Neuron (in vitro differentiated cells): ENCODE measurements around the gene PITPNM3.

Source experiments
- H2AFZ ChIP-seq: one replicate; pipeline ENCODE4 v1.6.1; 2013; ENCODE audit warnings: low read depth, mild to moderate bottlenecking, inconsistent platforms, low read length, moderate library complexity
- H3K27me3 ChIP-seq: one replicate; pipeline ENCODE4 v1.6.1; 2013; ENCODE audit warnings: low read length; ENCODE audit not compliant: insufficient read depth
- H3K36me3 ChIP-seq: one replicate; pipeline ENCODE4 v1.6.1; 2013; ENCODE audit warnings: low read length; ENCODE audit not compliant: insufficient read depth
- H3K4me1 ChIP-seq: one replicate; pipeline ENCODE4 v1.6.1; 2013; ENCODE audit warnings: low read length; ENCODE audit not compliant: insufficient read depth
- H3K4me3 ChIP-seq: 2 replicates; pipeline ENCODE4 v1.5.1; 2013; ENCODE audit warnings: mild to moderate bottlenecking, low read length, moderate library complexity
- H3K9me3 ChIP-seq: one replicate; pipeline ENCODE4 v1.6.1; 2013; ENCODE audit warnings: low read length

PITPNM3 gene

GRCh38 chr17:6570731-6571451 lies 14.5 kb upstream of the PITPNM3 start:
- Histone ChIP-seq H3K4me1 (peaks cover 16% of the 10 kb centered on the region), H3K4me3 (no peak overlapping the region), H3K36me3 (peaks cover 2% of the 10 kb centered on the region), H3K9me3 (no peaks in the 10 kb centered on the region), H2AFZ (no peak overlapping the region), H3K27me3 (no peaks in the 10 kb centered on the region)

GRCh38 chr17:6569370-6570285 lies 13.3 kb upstream of the PITPNM3 start:
- Histone ChIP-seq H2AFZ (no peak overlapping the region), H3K36me3 (peaks cover 2% of the 10 kb centered on the region), H3K4me1 (peaks cover 7% of the 10 kb centered on the region), H3K27me3 (no peaks in the 10 kb centered on the region), H3K4me3 (no peak overlapping the region), H3K9me3 (no peaks in the 10 kb centered on the region)

GRCh38 chr17:6568184-6568758 lies 11.9 kb upstream of the PITPNM3 start:
- Histone ChIP-seq H3K4me1 (peaks cover 7% of the 10 kb centered on the region), H3K9me3 (no peaks in the 10 kb centered on the region), H3K27me3 (no peaks in the 10 kb centered on the region), H2AFZ (no peak overlapping the region), H3K36me3 (peaks cover 2% of the 10 kb centered on the region), H3K4me3 (no peak overlapping the region)

GRCh38 chr17:6567528-6568183 lies 11.3 kb upstream of the PITPNM3 start:
- H2AFZ ChIP-seq, result no peak overlapping the region
- no peaks in the 10 kb centered on the region for H3K36me3 ChIP-seq

GRCh38 chr17:6561446-6561845 lies 5.1 kb upstream of the PITPNM3 start:
- Histone ChIP-seq H2AFZ (no peak overlapping the region), H3K9me3 (no peaks in the 10 kb centered on the region), H3K27me3 (peaks cover 4% of the 10 kb centered on the region), H3K4me3 (no peak overlapping the region), H3K36me3 (no peaks in the 10 kb centered on the region), H3K4me1 (no peaks in the 10 kb centered on the region)

More at GRCh38 chr17:6567528-6568183, 11.3 kb upstream of the PITPNM3 start:
- peaks cover 7% of the 10 kb centered on the region for H3K4me1 ChIP-seq
- no peaks in the 10 kb centered on the region for H3K27me3 ChIP-seq
- no peak overlapping the region for H3K4me3 ChIP-seq
- no peaks in the 10 kb centered on the region for H3K9me3 ChIP-seq

- H3K4me3 ChIP-seq, result no peak overlapping the region
- no peaks in the 10 kb centered on the region for H3K36me3 ChIP-seq
- H3K27me3 ChIP-seq, result peaks cover 5% of the 10 kb centered on the region
- H3K9me3 ChIP-seq, result no peaks in the 10 kb centered on the region
- peaks cover 5% of the 10 kb centered on the region for H3K4me1 ChIP-seq
- no peak overlapping the region for H2AFZ ChIP-seq
These were observed 4.1 kb upstream of the PITPNM3 start for GRCh38 chr17:6560496-6560895.

- no peak overlapping the region for H3K4me3 ChIP-seq
- H3K27me3 ChIP-seq, result peaks cover 12% of the 10 kb centered on the region
- no peaks in the 10 kb centered on the region for H3K36me3 ChIP-seq
- H2AFZ ChIP-seq, result no peak overlapping the region
- H3K4me1 ChIP-seq, result peaks cover 12% of the 10 kb centered on the region
- H3K9me3 ChIP-seq, result no peaks in the 10 kb centered on the region
These were observed 3.4 kb upstream of the PITPNM3 start for GRCh38 chr17:6559753-6560215.

GRCh38 chr17:6558932-6559752 lies 2.8 kb upstream of the PITPNM3 start:
- Histone ChIP-seq H2AFZ (no peak overlapping the region), H3K36me3 (no peaks in the 10 kb centered on the region), H3K4me3 (no peak overlapping the region), H3K4me1 (peaks cover 16% of the 10 kb centered on the region), H3K9me3 (no peaks in the 10 kb centered on the region), H3K27me3 (peaks cover 13% of the 10 kb centered on the region)

GRCh38 chr17:6558276-6558675 lies 1.9 kb upstream of the PITPNM3 start:
- Histone ChIP-seq H3K4me3 (no peak overlapping the region), H3K27me3 (peaks cover 13% of the 10 kb centered on the region), H3K4me1 (peaks cover 16% of the 10 kb centered on the region), H2AFZ (no peak overlapping the region), H3K9me3 (no peaks in the 10 kb centered on the region), H3K36me3 (no peaks in the 10 kb centered on the region)

GRCh38 chr17:6557040-6557438 lies 684 bp upstream of the PITPNM3 start:
- Histone ChIP-seq H3K4me3 (peak overlapping the region; percentile 31), H3K27me3 (peaks cover 13% of the 10 kb centered on the region), H3K9me3 (no peaks in the 10 kb centered on the region)

GRCh38 chr17:6555331-6556120 lies 829 bp downstream of the PITPNM3 start:
- peaks cover 13% of the 10 kb centered on the region for H3K27me3 ChIP-seq
- no peaks in the 10 kb centered on the region for H3K36me3 ChIP-seq
- peaks cover 16% of the 10 kb centered on the region for H3K4me1 ChIP-seq
- H3K4me3 ChIP-seq, result peak overlapping the region; percentile 30
- H2AFZ ChIP-seq, result peak overlapping the region; percentile 66
- H3K9me3 ChIP-seq, result no peaks in the 10 kb centered on the region

More at GRCh38 chr17:6557040-6557438, 684 bp upstream of the PITPNM3 start:
- no peaks in the 10 kb centered on the region for H3K36me3 ChIP-seq
- peaks cover 16% of the 10 kb centered on the region for H3K4me1 ChIP-seq
- H2AFZ ChIP-seq, result no peak overlapping the region
